Uterus (tissue), 4 donors: Measurements from ENCODE around the gene SLC6A4. TPM values are rescaled to one million over a fixed set of nuclear protein-coding genes. Genes with fewer than 3 reads are reported as not detected.

Experiments used
- DNase-seq, 2 donors: peaks; one replicate each; pipeline ENCODE4 v3.0.0-alpha.2; 2019 to 2020
- H3K27ac ChIP-seq, 2 donors: fragments of 200-600 bp; sonication (generic); 1 replicate in 1 of 2; 2 replicates in 1 of 2; pipeline ENCODE4 v1.5.1; 2016 to 2018
- H3K27me3 ChIP-seq, 2 donors: fragments of 200-600 bp; sonication (generic); one replicate each; pipeline ENCODE4 v1.5.1; 2018 to 2019; ENCODE audit warnings: control low read depth in 1 of 2
- H3K36me3 ChIP-seq, 2 donors: fragments of 200-600 bp; sonication (generic); one replicate each; pipeline ENCODE4 v1.5.1; 2019; ENCODE audit warnings: control low read depth in 1 of 2
- H3K4me1 ChIP-seq, 2 donors: fragments of 200-600 bp; sonication (generic); one replicate each; pipeline ENCODE4 v1.5.1; 2018 to 2019; ENCODE audit warnings: control low read depth in 1 of 2
- H3K4me3 ChIP-seq, 2 donors: fragments of 200-600 bp; sonication (generic); 1 replicate in 1 of 2; 2 replicates in 1 of 2; pipeline ENCODE4 v1.5.1; 2018 to 2019; ENCODE audit warnings: mild to moderate bottlenecking in 1 of 2
- H3K9me3 ChIP-seq, 2 donors: fragments of 200-600 bp; sonication (generic); one replicate each; pipeline ENCODE4 v1.5.1; 2019; ENCODE audit warnings: control low read depth in 1 of 2
- CTCF ChIP-seq, 4 experiments: fragments of 200-600 bp in 2 of 4; fragments of 450-650 bp in 2 of 4; sonication (generic) in 2 of 4; IDR thresholded peaks; one replicate each; pipeline ENCODE4 v1.5.1; 2016 to 2019; ENCODE audit warnings: antibody characterized with exemption in 4 of 4, mild to moderate bottlenecking in 2 of 4, moderate library complexity in 1 of 4
- POLR2A ChIP-seq, 2 donors: fragments of 450-650 bp; IDR thresholded peaks; one replicate each; pipeline ENCODE4 v1.6.1; 2016; ENCODE audit warnings: antibody characterized with exemption in 2 of 2, mild to moderate bottlenecking in 1 of 2, moderate library complexity in 1 of 2
- intact Hi-C: fragments of 100-400 bp; cut with DNase I; formaldehyde crosslinking; loops from one replicate; pipeline ENCODE4 v1.15.1; 2023; ENCODE audit warnings: low total_unique reads
- total RNA-seq, 4 donors: library from RNA; depleted of rRNA in 3 of 4; stranded (reverse); fragments of >200 nt in 3 of 4; gene quantifications; one replicate each; pipeline versions ENCODE4 v1.1.0 to v1.2.4, GENCODE V29; 2014 to 2023
- donor health status: DM: yes; HTN: yes; CAD: no.

SLC6A4 gene
- total RNA-seq, 4 donors from 2014 or later: 0.30 to 0.90 TPM; not detected in 2

GRCh38 chr17:30217054-30217453 is 18.4 kb downstream of the SLC6A4 start:
- no peaks in the 10 kb centered on the region for H3K4me1 ChIP-seq
- no peaks in the 10 kb centered on the region for H3K27me3 ChIP-seq
- H3K9me3 ChIP-seq: no peaks in the 10 kb centered on the region
- intact Hi-C loops: no loop called here
- H3K27ac ChIP-seq: no peak overlapping the region
- H3K36me3 ChIP-seq: no peaks in the 10 kb centered on the region
- TF ChIP-seq CTCF (IDR thresholded peaks at IDR 0.05): no peak
- TF ChIP-seq POLR2A (IDR thresholded peaks at IDR 0.05): no peak
- H3K4me3 ChIP-seq: no peak overlapping the region
- DNase-seq: no peak

GRCh38 chr17:30212750-30213149 is 22.7 kb downstream of the SLC6A4 start:
- TF ChIP-seq POLR2A (IDR thresholded peaks at IDR 0.05) (no peak), CTCF (IDR thresholded peaks at IDR 0.05) (no peak)
- intact Hi-C loops: no loop called here
- Histone ChIP-seq H3K4me1 (no peaks in the 10 kb centered on the region), H3K36me3 (no peaks in the 10 kb centered on the region), H3K27me3 (no peaks in the 10 kb centered on the region), H3K27ac (no peak overlapping the region), H3K9me3 (no peaks in the 10 kb centered on the region), H3K4me3 (no peak overlapping the region)
- no peak for DNase-seq

- TF ChIP-seq CTCF (IDR thresholded peaks at IDR 0.05) (no peak), POLR2A (IDR thresholded peaks at IDR 0.05) (no peak)
- no peak for DNase-seq
- no peaks in the 10 kb centered on the region for H3K4me1 ChIP-seq
- H3K9me3 ChIP-seq: no peaks in the 10 kb centered on the region
- H3K27ac ChIP-seq: no peak overlapping the region
- no peaks in the 10 kb centered on the region for H3K36me3 ChIP-seq
- intact Hi-C loops: no loop called here
- no peaks in the 10 kb centered on the region for H3K27me3 ChIP-seq
- H3K4me3 ChIP-seq: no peak overlapping the region
Observed at GRCh38 chr17:30211371-30211770, 24.1 kb downstream of the SLC6A4 start.

- Histone ChIP-seq H3K27ac (no peak overlapping the region), H3K9me3 (no peaks in the 10 kb centered on the region), H3K36me3 (no peaks in the 10 kb centered on the region), H3K4me3 (no peak overlapping the region), H3K4me1 (no peaks in the 10 kb centered on the region), H3K27me3 (no peaks in the 10 kb centered on the region)
- intact Hi-C loops: no loop called here
- no peak for TF ChIP-seq CTCF (IDR thresholded peaks at IDR 0.05)
- TF ChIP-seq POLR2A (IDR thresholded peaks at IDR 0.05): no peak
- DNase-seq: no peak
Observed at GRCh38 chr17:30210901-30211300, 24.6 kb downstream of the SLC6A4 start.

- no peaks in the 10 kb centered on the region for H3K9me3 ChIP-seq
Observed at GRCh38 chr17:30210366-30210765, 25.1 kb downstream of the SLC6A4 start.

More at GRCh38 chr17:30210366-30210765, 25.1 kb downstream of the SLC6A4 start:
- Histone ChIP-seq H3K27me3 (no peaks in the 10 kb centered on the region), H3K36me3 (no peaks in the 10 kb centered on the region), H3K27ac (no peak overlapping the region), H3K4me3 (no peak overlapping the region), H3K4me1 (no peaks in the 10 kb centered on the region)
- DNase-seq: no peak
- TF ChIP-seq POLR2A (IDR thresholded peaks at IDR 0.05) (no peak), CTCF (IDR thresholded peaks at IDR 0.05) (no peak)
- intact Hi-C loops: no loop called here
